ENCODE results near the gene EIF1. TPM values are rescaled to one million over a fixed set of nuclear protein-coding genes. Genes with fewer than 3 reads are reported as not detected.

The EIF1 gene
- total RNA-seq, 5 donors from 2014 or later (not counting 1 experiment from before 2014, with no cell fraction given), result 962 to 2,431 (median 988) TPM

DNA sequence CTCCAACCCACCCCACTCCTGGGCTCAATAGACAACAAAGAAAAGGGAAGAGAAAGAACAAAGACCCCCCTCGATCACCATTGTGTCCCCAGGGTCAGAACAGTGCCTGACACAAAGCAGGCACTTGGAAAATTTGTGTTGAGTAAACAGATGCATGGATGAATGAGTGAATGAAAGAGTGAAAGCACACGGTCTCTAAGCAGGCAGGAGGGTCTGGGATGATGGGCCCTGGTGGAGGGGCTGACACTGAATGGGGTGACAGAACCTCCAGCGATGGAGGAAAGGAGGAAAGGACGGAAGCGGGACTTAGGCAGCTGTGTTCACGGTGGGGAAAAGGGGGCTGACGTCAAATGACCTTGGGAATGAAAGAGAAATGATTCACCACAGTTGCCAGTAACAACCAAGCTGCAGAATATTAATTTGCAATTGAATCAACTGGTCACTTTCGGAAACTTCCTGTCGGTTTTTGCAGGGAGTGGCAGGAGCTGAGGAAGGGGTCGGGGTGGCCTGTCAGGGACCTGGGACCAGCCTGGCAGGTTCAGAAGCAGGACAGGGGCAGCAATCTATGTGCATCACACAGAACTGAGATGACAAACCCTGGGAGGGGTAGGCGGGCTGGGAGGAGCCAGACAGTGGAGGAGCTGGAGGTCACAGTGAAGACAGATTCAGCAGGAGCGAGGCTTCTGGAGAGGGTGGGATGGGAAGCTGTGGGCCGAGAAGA lies 16.7 kb downstream of the EIF1 start:
- DNase-seq (no peak), ATAC-seq (replicated peaks in 1 of 4) (no peak)
- ChIA-PET CTCF (interaction anchor here in 1 of 2 donors (0.6 kb wide), 1 partner anchor 9 kb away, joined by 3 read pairs; no protein-coding TSS in a partner anchor), POLR2A (no interaction called here)
- Mint-ChIP-seq H3K27me3 (peaks cover 10% of the 10 kb centered on the region in 2 donors), H3K27ac (no peak overlapping the region), H3K9me3 (no peaks in the 10 kb centered on the region), H3K4me1 (peaks cover 0 to 8% (median 7%) of the 10 kb centered on the region in 3 donors), H3K36me3 (no peaks in the 10 kb centered on the region), H3K4me3 (no peak overlapping the region)
- H3K4me3 ChIP-seq (ENCODE audit: control insufficient read depth in 1 of 2, extremely low read depth in 1 of 2, low read length in 1 of 2), result no peak overlapping the region
- peaks cover 0 to 9% of the 10 kb centered on the region in 2 experiments for H3K27me3 ChIP-seq (replicated peaks in 1 of 2; ENCODE audit: control insufficient read depth in 2 of 2, extremely low read depth in 1 of 2, insufficient read depth in 2 of 2, low read length in 1 of 2)
- H3K27ac ChIP-seq (ENCODE audit: low read length), result no peak overlapping the region
- no peaks in the 10 kb centered on the region for H3K4me1 ChIP-seq (ENCODE audit: control insufficient read depth in 1 of 2, extremely low read depth in 1 of 2, insufficient read depth in 2 of 2, low read length in 2 of 2)
- no peaks in the 10 kb centered on the region for H3K9me3 ChIP-seq
- H3K36me3 ChIP-seq (ENCODE audit: control insufficient read depth in 2 of 2, extremely low read depth in 1 of 2, insufficient read depth in 1 of 2, low read length in 1 of 2), result no peaks in the 10 kb centered on the region
- 82% methylated on average over 9 of the region's 13 CpGs for WGBS (ENCODE audit: insufficient coverage)

GRCh38 chr17:41707803-41708669 lies 19.4 kb downstream of the EIF1 start:
- ATAC-seq (replicated peaks in 1 of 4) (no peak), DNase-seq (no peak)
- Histone ChIP-seq H3K36me3 (ENCODE audit: control insufficient read depth in 2 of 2, extremely low read depth in 1 of 2, insufficient read depth in 1 of 2, low read length in 1 of 2) (no peaks in the 10 kb centered on the region), H3K27me3 (replicated peaks in 1 of 2; ENCODE audit: control insufficient read depth in 2 of 2, extremely low read depth in 1 of 2, insufficient read depth in 2 of 2, low read length in 1 of 2) (peaks cover 0 to 28% of the 10 kb centered on the region in 2 experiments), H3K9me3 (no peaks in the 10 kb centered on the region), H3K27ac (ENCODE audit: low read length) (no peak overlapping the region), H3K4me3 (ENCODE audit: control insufficient read depth in 1 of 2, extremely low read depth in 1 of 2, low read length in 1 of 2) (no peak overlapping the region), H3K4me1 (ENCODE audit: control insufficient read depth in 1 of 2, extremely low read depth in 1 of 2, insufficient read depth in 2 of 2, low read length in 2 of 2) (no peaks in the 10 kb centered on the region)
- H3K9me3 Mint-ChIP-seq, result no peaks in the 10 kb centered on the region
- no peaks in the 10 kb centered on the region for H3K4me1 Mint-ChIP-seq
- H3K27me3 Mint-ChIP-seq, result peaks cover 18 to 27% of the 10 kb centered on the region in 2 donors
- no peak overlapping the region for H3K27ac Mint-ChIP-seq
- ChIA-PET CTCF (interaction anchor here (0.7 to 1.3 kb wide), 4 partner anchors 12 to 159 kb away, joined by 3 to 6 read pairs (median 4); no protein-coding TSS in a partner anchor), POLR2A (no interaction called here)
- whole genome bisulfite sequencing (ENCODE audit: insufficient coverage), result 89% methylated on average over 7 of the region's 10 CpGs
- no peaks in the 10 kb centered on the region for H3K36me3 Mint-ChIP-seq
- no peak overlapping the region for H3K4me3 Mint-ChIP-seq

DNA sequence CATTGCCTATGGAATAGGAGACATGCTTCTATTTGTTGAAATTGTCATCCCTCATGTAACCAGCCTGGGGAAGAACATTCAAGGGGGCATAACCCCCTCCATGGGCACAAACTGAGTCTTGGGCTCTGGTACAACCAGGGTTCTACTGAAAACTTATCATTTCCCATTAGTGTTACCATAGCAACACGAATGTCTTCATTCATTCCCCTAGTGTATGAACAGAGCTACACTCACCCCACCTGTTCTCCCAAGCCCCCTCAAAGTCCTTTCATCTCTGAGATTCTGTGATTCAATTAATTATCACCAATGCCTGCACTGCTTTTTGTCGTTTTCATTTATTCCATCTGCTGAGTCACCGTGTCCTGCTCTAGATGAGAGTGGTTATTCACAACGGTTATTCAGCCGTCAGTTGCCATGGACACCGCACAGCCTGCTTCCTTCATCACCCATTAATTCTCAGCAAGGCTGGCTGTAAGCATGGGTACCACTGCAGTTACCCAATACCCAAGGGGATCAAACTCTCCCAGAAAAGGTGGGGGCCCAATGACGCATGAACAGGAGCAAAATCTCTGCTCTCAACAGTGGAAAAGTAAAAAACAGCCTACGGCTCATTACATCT lies 21.9 kb downstream of the EIF1 start:
- POLR2A ChIA-PET, result no interaction called here

GRCh38 chr17:41711669-41712400 lies 23.1 kb downstream of the EIF1 start, which contains the start of gene GAST:
Gene GAST, plus strand, starts transcription at chr17:41712331. Its CDS starts 3,106 bp downstream, at chr17:41715437.
- Mint-ChIP-seq H3K9me3 (no peaks in the 10 kb centered on the region), H3K4me3 (no peak within 1 kb of the TSS), H3K27ac (no peak within 1 kb of the TSS), H3K36me3 (no peaks in the 10 kb centered on the region), H3K4me1 (peaks cover 0 to under 1% (median under 1%) of the 10 kb centered on the region in 3 donors), H3K27me3 (peaks cover 15 to 26% of the 10 kb centered on the region in 2 donors)
- Histone ChIP-seq H3K9me3 (no peaks in the 10 kb centered on the region), H3K27ac (ENCODE audit: low read length) (no peak within 1 kb of the TSS), H3K36me3 (ENCODE audit: control insufficient read depth in 2 of 2, extremely low read depth in 1 of 2, insufficient read depth in 1 of 2, low read length in 1 of 2) (no peaks in the 10 kb centered on the region), H3K4me1 (ENCODE audit: control insufficient read depth in 1 of 2, extremely low read depth in 1 of 2, insufficient read depth in 2 of 2, low read length in 2 of 2) (no peaks in the 10 kb centered on the region), H3K4me3 (ENCODE audit: control insufficient read depth in 1 of 2, extremely low read depth in 1 of 2, low read length in 1 of 2) (no peak within 1 kb of the TSS), H3K27me3 (replicated peaks in 1 of 2; ENCODE audit: control insufficient read depth in 2 of 2, extremely low read depth in 1 of 2, insufficient read depth in 2 of 2, low read length in 1 of 2) (peaks cover 0 to 30% of the 10 kb centered on the region in 2 experiments)
- ChIA-PET CTCF (no interaction called here), POLR2A (no interaction called here)
- DNase-seq, result no peak
- ATAC-seq (replicated peaks in 1 of 4), result no peak
- WGBS (ENCODE audit: insufficient coverage), result 72% methylated on average over 2 of the region's 12 CpGs

More for the DNA sequence above, 21.9 kb downstream of the EIF1 start:
- Mint-ChIP-seq H3K4me3 (no peak overlapping the region), H3K4me1 (no peaks in the 10 kb centered on the region), H3K27me3 (peaks cover 15 to 23% of the 10 kb centered on the region in 2 donors), H3K9me3 (no peaks in the 10 kb centered on the region), H3K27ac (no peak overlapping the region), H3K36me3 (no peaks in the 10 kb centered on the region)
- 52% methylated on average over 4 of the region's 8 CpGs for WGBS (ENCODE audit: insufficient coverage)
- Histone ChIP-seq H3K36me3 (ENCODE audit: control insufficient read depth in 2 of 2, extremely low read depth in 1 of 2, insufficient read depth in 1 of 2, low read length in 1 of 2) (no peaks in the 10 kb centered on the region), H3K4me3 (ENCODE audit: control insufficient read depth in 1 of 2, extremely low read depth in 1 of 2, low read length in 1 of 2) (no peak overlapping the region), H3K27me3 (replicated peaks in 1 of 2; ENCODE audit: control insufficient read depth in 2 of 2, extremely low read depth in 1 of 2, insufficient read depth in 2 of 2, low read length in 1 of 2) (peaks cover 0 to 28% of the 10 kb centered on the region in 2 experiments), H3K4me1 (ENCODE audit: control insufficient read depth in 1 of 2, extremely low read depth in 1 of 2, insufficient read depth in 2 of 2, low read length in 2 of 2) (no peaks in the 10 kb centered on the region), H3K27ac (ENCODE audit: low read length) (no peak overlapping the region), H3K9me3 (no peaks in the 10 kb centered on the region)
- ATAC-seq (replicated peaks in 1 of 4) (no peak), DNase-seq (no peak)
- CTCF ChIA-PET, result no interaction called here

DNA sequence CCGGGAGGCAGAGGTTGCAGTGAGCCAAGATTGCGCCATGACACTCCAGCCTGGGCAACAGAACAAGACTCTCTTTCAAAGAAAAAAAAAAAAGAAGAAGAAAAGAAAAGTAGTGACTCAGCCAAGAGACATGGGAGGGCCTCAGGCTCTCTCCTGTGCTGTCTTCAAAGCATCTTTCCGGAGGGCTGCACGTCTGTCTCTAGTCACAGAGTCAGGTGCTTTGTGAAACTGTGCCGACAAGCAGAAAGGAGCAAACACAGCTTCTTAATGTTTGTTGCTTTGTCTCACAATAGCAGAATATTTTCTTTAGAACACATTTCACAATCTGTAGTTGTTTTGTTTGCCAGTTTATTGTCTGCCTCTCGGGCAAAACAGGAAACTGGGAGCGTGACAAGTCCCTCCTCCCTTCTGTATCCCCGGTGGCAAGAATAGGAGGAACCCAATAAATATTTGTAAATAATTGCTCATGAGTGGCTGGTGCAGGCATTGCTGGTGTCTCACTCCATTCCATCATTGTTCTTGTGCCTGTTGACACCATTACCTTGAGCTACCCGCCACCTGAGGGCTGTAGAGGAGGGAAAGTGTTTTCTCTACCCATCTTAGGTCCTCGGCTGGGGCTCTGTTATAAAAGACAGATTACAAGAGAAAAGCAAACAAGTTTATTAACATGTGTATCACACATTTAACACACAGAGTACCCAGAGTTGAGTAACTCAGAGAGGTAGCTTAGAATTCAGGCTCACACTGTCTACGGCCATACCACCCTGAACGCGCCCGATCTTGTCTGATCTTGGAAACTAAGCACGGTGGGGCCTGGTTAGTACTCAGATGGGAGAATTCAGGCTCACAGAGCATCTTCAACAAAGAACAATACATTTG lies 29.0 kb downstream of the EIF1 start:
- peak; percentile 83 to 98 (median 92) for ATAC-seq (replicated peaks in 1 of 4)
- WGBS (ENCODE audit: insufficient coverage), result 48% methylated on average over 7 of the region's 15 CpGs
- no peaks in the 10 kb centered on the region for H3K36me3 Mint-ChIP-seq
- Histone ChIP-seq H3K4me1 (ENCODE audit: control insufficient read depth in 1 of 2, extremely low read depth in 1 of 2, insufficient read depth in 2 of 2, low read length in 2 of 2) (peaks cover 0 to 6% of the 10 kb centered on the region in 2 experiments), H3K36me3 (ENCODE audit: control insufficient read depth in 2 of 2, extremely low read depth in 1 of 2, insufficient read depth in 1 of 2, low read length in 1 of 2) (no peaks in the 10 kb centered on the region), H3K4me3 (ENCODE audit: control insufficient read depth in 1 of 2, extremely low read depth in 1 of 2, low read length in 1 of 2) (no peak overlapping the region), H3K9me3 (no peaks in the 10 kb centered on the region), H3K27me3 (replicated peaks in 1 of 2; ENCODE audit: control insufficient read depth in 2 of 2, extremely low read depth in 1 of 2, insufficient read depth in 2 of 2, low read length in 1 of 2) (peaks cover 0 to 26% of the 10 kb centered on the region in 2 experiments), H3K27ac (ENCODE audit: low read length) (no peak overlapping the region)
- ChIA-PET POLR2A (no interaction called here), CTCF (interaction anchor here in 1 of 2 donors (0.6 kb wide), 1 partner anchor 1510 kb away, joined by 3 read pairs; no protein-coding TSS in a partner anchor)
- DNase-seq, result peak in 4 of 35 experiments; percentile 26 to 42 (median 34)
- peaks cover 4 to 17% of the 10 kb centered on the region in 2 donors for H3K27me3 Mint-ChIP-seq
- H3K4me1 Mint-ChIP-seq, result peaks cover 10 to 12% (median 11%) of the 10 kb centered on the region in 3 donors
- no peaks in the 10 kb centered on the region for H3K9me3 Mint-ChIP-seq
- H3K4me3 Mint-ChIP-seq, result no peak overlapping the region
- H3K27ac Mint-ChIP-seq, result peak overlapping the region; percentile 66 to 78
